Uterus (tissue), 4 donors: Measurements from ENCODE around the gene IL1RL1. TPM values are rescaled to one million over a fixed set of nuclear protein-coding genes. Genes with fewer than 3 reads are reported as not detected.

Experiments
- DNase-seq, 2 donors: peaks; one replicate each; pipeline ENCODE4 v3.0.0-alpha.2; 2019 to 2020
- H3K27ac ChIP-seq, 2 donors: fragments of 200-600 bp; sonication (generic); 1 replicate in 1 of 2; 2 replicates in 1 of 2; pipeline ENCODE4 v1.5.1; 2016 to 2018
- H3K27me3 ChIP-seq, 2 donors: fragments of 200-600 bp; sonication (generic); one replicate each; pipeline ENCODE4 v1.5.1; 2018 to 2019; ENCODE audit warnings: control low read depth in 1 of 2
- H3K36me3 ChIP-seq, 2 donors: fragments of 200-600 bp; sonication (generic); one replicate each; pipeline ENCODE4 v1.5.1; 2019; ENCODE audit warnings: control low read depth in 1 of 2
- H3K4me1 ChIP-seq, 2 donors: fragments of 200-600 bp; sonication (generic); one replicate each; pipeline ENCODE4 v1.5.1; 2018 to 2019; ENCODE audit warnings: control low read depth in 1 of 2
- H3K4me3 ChIP-seq, 2 donors: fragments of 200-600 bp; sonication (generic); 1 replicate in 1 of 2; 2 replicates in 1 of 2; pipeline ENCODE4 v1.5.1; 2018 to 2019; ENCODE audit warnings: mild to moderate bottlenecking in 1 of 2
- H3K9me3 ChIP-seq, 2 donors: fragments of 200-600 bp; sonication (generic); one replicate each; pipeline ENCODE4 v1.5.1; 2019; ENCODE audit warnings: control low read depth in 1 of 2
- CTCF ChIP-seq, 4 experiments: fragments of 200-600 bp in 2 of 4; fragments of 450-650 bp in 2 of 4; sonication (generic) in 2 of 4; IDR thresholded peaks; one replicate each; pipeline ENCODE4 v1.5.1; 2016 to 2019; ENCODE audit warnings: antibody characterized with exemption in 4 of 4, mild to moderate bottlenecking in 2 of 4, moderate library complexity in 1 of 4
- POLR2A ChIP-seq, 2 donors: fragments of 450-650 bp; IDR thresholded peaks; one replicate each; pipeline ENCODE4 v1.6.1; 2016; ENCODE audit warnings: antibody characterized with exemption in 2 of 2, mild to moderate bottlenecking in 1 of 2, moderate library complexity in 1 of 2
- intact Hi-C: fragments of 100-400 bp; cut with DNase I; formaldehyde crosslinking; loops from one replicate; pipeline ENCODE4 v1.15.1; 2023; ENCODE audit warnings: low total_unique reads
- total RNA-seq, 4 donors: library from RNA; depleted of rRNA in 3 of 4; stranded (reverse); fragments of >200 nt in 3 of 4; gene quantifications; one replicate each; pipeline versions ENCODE4 v1.1.0 to v1.2.4, GENCODE V29; 2014 to 2023
- donor health status: DM: yes; HTN: yes; CAD: no.

The IL1RL1 gene
- total RNA-seq, 4 donors from 2014 or later = 1.7 to 12.3 (median 6.8) TPM

GRCh38 chr2:102334486-102334885 lies 23.1 kb downstream of the IL1RL1 start:
- intact Hi-C loops = no loop called here
- TF ChIP-seq CTCF (IDR thresholded peaks at IDR 0.05) = no peak
- no peak for TF ChIP-seq POLR2A (IDR thresholded peaks at IDR 0.05)
- no peaks in the 10 kb centered on the region for H3K4me1 ChIP-seq
- no peak for DNase-seq
- no peak overlapping the region for H3K27ac ChIP-seq
- H3K4me3 ChIP-seq = no peak overlapping the region
- H3K9me3 ChIP-seq = peaks cover 0 to 4% of the 10 kb centered on the region in 2 donors
- no peaks in the 10 kb centered on the region for H3K36me3 ChIP-seq
- H3K27me3 ChIP-seq = no peaks in the 10 kb centered on the region

- no peak for DNase-seq
- Histone ChIP-seq H3K4me3 (no peak overlapping the region), H3K4me1 (no peaks in the 10 kb centered on the region), H3K27ac (no peak overlapping the region), H3K36me3 (no peaks in the 10 kb centered on the region), H3K27me3 (no peaks in the 10 kb centered on the region), H3K9me3 (peaks cover 0 to 2% of the 10 kb centered on the region in 2 donors)
- intact Hi-C loops = no loop called here
- TF ChIP-seq POLR2A (IDR thresholded peaks at IDR 0.05) = no peak
- TF ChIP-seq CTCF (IDR thresholded peaks at IDR 0.05) = no peak
These were observed 24.6 kb downstream of the IL1RL1 start for GRCh38 chr2:102335871-102336366.

- H3K27ac ChIP-seq = peak overlapping the region in 1 of 2 donors; percentile 17
- H3K4me3 ChIP-seq = no peak overlapping the region
- no peaks in the 10 kb centered on the region for H3K36me3 ChIP-seq
- no peaks in the 10 kb centered on the region for H3K27me3 ChIP-seq
- H3K4me1 ChIP-seq = no peaks in the 10 kb centered on the region
- TF ChIP-seq CTCF (IDR thresholded peaks at IDR 0.05) (no peak), POLR2A (IDR thresholded peaks at IDR 0.05) (no peak)
- intact Hi-C loops = no loop called here
- DNase-seq = peak; percentile 17 to 25
- H3K9me3 ChIP-seq = no peaks in the 10 kb centered on the region
These were observed 25.2 kb downstream of the IL1RL1 start for GRCh38 chr2:102336502-102336945.

GRCh38 chr2:102337012-102337411 lies 25.6 kb downstream of the IL1RL1 start:
- H3K9me3 ChIP-seq = no peaks in the 10 kb centered on the region
- intact Hi-C loops = no loop called here
- no peaks in the 10 kb centered on the region for H3K27me3 ChIP-seq
- no peaks in the 10 kb centered on the region for H3K4me1 ChIP-seq
- H3K4me3 ChIP-seq = no peak overlapping the region
- TF ChIP-seq CTCF (IDR thresholded peaks at IDR 0.05) (no peak), POLR2A (IDR thresholded peaks at IDR 0.05) (no peak)
- no peaks in the 10 kb centered on the region for H3K36me3 ChIP-seq
- H3K27ac ChIP-seq = peak overlapping the region in 1 of 2 donors; percentile 17
- DNase-seq = no peak

GRCh38 chr2:102337481-102338386 lies 26.4 kb downstream of the IL1RL1 start:
- Histone ChIP-seq H3K27ac (no peak overlapping the region), H3K36me3 (no peaks in the 10 kb centered on the region), H3K27me3 (no peaks in the 10 kb centered on the region), H3K9me3 (no peaks in the 10 kb centered on the region), H3K4me3 (no peak overlapping the region), H3K4me1 (no peaks in the 10 kb centered on the region)
- DNase-seq = no peak
- TF ChIP-seq POLR2A (IDR thresholded peaks at IDR 0.05) (no peak), CTCF (IDR thresholded peaks at IDR 0.05) (no peak)
- intact Hi-C loops = no loop called here
